Fibroblast of pulmonary artery (primary cell): ENCODE results near the gene PCSK9.

Source experiments
- DNase-seq: peaks from one replicate; pipeline ENCODE4 v3.0.0-alpha.2; 2010; ENCODE audit warnings: low read depth
- H3K4me3 ChIP-seq: replicated peaks from 2 replicates; pipeline ENCODE4 v1.5.1; 2011; ENCODE audit warnings: low read depth, mild to moderate bottlenecking, control low read depth, low read length, moderate library complexity
- CTCF ChIP-seq: IDR thresholded peaks from 2 replicates; pipeline ENCODE4 v1.5.1; 2011; ENCODE audit warnings: mild to moderate bottlenecking, control low read depth, low read length, inconsistent platforms; ENCODE audit errors: missing control alignments

PCSK9 gene

DNA sequence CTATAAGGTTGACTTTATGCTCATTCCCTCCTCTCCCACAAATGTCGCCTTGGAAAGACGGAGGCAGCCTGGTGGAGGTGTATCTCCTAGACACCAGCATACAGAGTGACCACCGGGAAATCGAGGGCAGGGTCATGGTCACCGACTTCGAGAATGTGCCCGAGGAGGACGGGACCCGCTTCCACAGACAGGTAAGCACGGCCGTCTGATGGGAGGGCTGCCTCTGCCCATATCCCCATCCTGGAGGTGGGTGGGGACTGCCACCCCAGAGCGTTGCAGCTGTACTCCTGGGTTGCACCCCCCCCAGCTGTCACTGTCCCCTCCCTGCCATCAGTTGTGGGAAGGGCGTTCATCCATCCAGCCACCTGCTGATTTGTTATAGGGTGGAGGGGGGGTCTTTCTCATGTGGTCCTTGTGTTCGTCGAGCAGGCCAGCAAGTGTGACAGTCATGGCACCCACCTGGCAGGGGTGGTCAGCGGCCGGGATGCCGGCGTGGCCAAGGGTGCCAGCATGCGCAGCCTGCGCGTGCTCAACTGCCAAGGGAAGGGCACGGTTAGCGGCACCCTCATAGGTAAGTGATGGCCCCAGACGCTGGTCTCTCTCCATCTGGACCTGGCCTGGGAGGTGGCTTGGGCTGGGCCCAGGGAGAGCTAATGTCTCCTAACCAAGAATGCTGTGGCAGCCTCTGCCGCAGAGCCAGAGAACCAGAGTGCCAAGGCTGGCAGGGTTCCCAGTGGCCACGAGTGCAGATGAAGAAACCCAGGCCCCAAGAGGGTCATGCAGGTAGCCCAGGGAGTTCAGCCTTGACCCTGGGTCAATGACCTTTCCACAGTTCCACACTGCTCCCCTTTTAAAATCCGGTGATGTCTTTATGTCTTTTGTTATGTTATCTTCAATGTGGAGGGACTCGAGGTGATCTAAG, 13.1 kb downstream of the PCSK9 start:
- no peak for TF ChIP-seq CTCF
- H3K4me3 ChIP-seq = no peak overlapping the region
- DNase-seq = no peak

DNA sequence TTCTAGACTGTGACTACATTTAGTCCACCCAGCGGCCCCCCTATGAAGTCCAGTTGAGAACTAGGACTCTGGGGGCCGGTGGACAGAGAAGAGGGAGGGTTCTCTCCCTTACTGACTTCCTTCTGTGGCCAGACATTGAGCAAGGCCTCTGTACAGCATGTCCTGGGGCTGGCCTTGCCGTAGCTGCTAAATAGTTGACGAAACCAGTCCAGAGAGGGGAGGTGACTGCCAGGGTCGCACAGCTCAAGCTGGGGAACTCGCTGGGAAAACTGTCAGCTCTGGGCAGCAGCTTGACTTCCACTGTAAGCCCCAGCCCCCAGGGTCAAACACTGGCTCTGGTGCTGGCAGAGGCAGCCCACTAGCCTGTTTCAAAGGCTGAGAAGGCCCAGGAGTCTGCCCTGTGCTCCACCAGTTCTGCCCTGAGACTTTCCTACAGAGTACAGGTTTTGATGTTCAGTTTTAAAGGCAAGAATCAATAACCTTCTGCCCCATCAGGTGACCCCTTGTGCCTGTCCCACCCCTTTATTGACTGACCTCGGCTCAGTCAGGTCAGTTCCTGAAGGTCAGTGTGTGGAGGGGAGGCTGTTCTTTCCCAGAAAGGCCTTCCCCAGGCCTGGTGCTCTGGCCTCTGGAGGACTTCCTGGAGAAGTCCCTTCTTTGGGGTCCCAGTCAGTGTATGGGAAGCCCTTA, 14.1 kb downstream of the PCSK9 start:
- no peak for TF ChIP-seq CTCF
- no peak overlapping the region for H3K4me3 ChIP-seq
- DNase-seq = peak; percentile 6

DNA sequence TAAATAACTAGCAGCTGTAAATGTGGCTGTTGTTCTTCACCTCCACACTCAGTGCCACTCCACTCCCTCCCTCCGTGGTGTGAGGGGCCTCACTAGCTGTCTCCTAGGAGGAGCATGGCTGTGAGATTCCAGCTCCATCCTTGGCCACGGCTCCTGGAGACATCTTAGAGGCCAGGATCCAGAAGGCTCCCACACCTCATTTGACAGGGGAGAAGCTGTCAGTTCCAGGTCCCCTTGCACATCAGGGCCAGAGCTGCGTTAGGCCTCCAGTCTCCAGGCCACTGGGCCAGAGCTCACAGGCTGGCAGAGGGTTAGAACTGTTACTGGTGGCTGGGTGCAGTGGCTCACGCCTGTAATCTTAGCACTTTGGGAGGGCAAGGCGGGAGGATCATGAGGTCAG, 15.0 kb downstream of the PCSK9 start:
- H3K4me3 ChIP-seq = no peak overlapping the region
- no peak for TF ChIP-seq CTCF
- DNase-seq = no peak

DNA sequence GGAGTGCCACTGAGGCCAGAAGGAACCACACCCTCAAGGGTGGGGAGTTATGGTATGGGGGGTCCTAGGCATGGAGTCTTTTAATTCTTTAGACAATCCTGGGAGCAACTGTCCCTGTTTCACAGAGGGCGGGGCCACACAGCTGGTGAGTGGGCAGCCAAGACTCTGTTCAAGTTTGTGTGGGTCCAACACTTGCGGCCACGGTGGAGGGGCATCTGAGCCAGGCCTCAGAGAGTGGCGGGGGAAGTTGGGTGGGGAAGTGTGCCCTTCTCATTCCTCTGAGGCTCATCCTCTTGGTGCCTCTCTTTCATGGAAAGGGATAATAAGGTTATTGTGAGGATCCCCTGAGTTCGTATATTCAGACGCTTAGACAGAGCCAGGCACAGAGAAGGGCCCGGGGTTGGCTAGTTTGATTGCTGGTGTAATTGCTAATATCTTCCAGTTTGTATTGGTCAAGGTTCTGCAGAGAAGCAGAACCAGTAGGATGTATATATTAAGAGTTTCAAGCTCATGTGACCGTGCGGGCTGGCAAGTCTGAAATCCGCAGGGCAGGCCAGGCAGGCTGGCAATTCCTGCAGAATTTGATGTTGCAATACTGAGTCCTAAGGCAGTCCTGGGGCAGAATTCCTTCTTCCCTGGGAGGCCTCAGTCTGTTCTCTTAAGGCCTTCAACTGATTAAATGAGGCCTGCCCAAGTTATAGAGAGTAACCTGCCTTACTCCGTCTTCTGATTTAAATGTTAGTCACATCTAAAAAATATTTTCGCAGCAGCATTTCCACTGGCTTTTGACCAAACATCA, 15.9 kb downstream of the PCSK9 start:
- DNase-seq = peak; percentile 12
- no peak overlapping the region for H3K4me3 ChIP-seq
- no peak for TF ChIP-seq CTCF

- no peak for DNase-seq
- TF ChIP-seq CTCF = no peak
- H3K4me3 ChIP-seq = no peak overlapping the region
Measured at GRCh38 chr1:55055951-55056631, 16.7 kb downstream of the PCSK9 start.

- no peak overlapping the region for H3K4me3 ChIP-seq
- TF ChIP-seq CTCF = no peak
- no peak for DNase-seq
Measured at GRCh38 chr1:55056632-55056992, 17.3 kb downstream of the PCSK9 start.
